ENCODE results near the gene SLC66A1. TPM values are rescaled to one million over a fixed set of nuclear protein-coding genes. Genes with fewer than 3 reads are reported as not detected.

Gene SLC66A1
- total RNA-seq, 1 donor from 2014 or later: 22.6 TPM

DNA sequence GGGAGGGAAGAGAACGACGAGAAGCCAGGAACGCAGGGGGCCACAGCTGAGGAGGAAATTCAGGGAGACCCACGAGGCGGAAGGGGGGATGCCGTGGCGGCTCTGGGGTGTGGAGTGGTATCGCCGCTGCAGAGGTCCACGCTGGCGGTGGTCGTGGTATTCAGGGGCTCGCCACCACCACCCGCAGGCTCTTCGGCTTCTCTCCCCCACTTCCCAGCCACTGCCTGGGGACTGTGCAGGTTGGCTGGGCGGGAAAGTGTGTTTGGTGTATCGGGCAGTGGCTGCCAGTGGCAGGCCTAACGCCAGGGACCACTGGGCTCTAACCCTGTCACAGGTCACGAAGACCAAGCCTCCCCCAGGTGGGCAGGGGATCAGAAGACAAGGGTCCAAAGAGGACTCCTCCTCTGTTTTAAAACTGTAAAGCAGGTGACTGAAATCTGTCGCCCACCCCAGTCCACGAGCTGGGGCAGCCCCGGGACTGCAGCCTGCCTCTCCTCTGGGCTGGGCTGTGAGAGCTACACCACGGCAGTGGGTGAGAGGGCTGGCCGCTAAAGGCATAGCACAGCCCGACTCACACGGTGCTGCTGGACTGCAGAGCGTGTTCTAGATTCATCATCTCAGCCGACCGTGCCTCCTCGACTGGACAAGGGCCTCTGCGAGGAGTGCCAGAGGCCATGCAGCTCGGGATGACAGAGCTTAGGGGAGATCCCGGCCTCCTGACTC, 30.9 kb downstream of the SLC66A1 start:
- Mint-ChIP-seq H3K4me3 (ENCODE audit: unreplicated experiment) (peak overlapping the region; percentile 76), H3K27me3 (ENCODE audit: unreplicated experiment) (peaks cover 4% of the 10 kb centered on the region), H3K4me1 (ENCODE audit: unreplicated experiment) (no peaks in the 10 kb centered on the region), H3K36me3 (ENCODE audit: low read depth, unreplicated experiment) (peaks cover 31% of the 10 kb centered on the region), H3K27ac (ENCODE audit: unreplicated experiment) (no peak overlapping the region), H3K9me3 (ENCODE audit: unreplicated experiment) (no peaks in the 10 kb centered on the region)
- DNase-seq (ENCODE audit: low spot score): no peak
- TF ChIP-seq, protein P1, sequence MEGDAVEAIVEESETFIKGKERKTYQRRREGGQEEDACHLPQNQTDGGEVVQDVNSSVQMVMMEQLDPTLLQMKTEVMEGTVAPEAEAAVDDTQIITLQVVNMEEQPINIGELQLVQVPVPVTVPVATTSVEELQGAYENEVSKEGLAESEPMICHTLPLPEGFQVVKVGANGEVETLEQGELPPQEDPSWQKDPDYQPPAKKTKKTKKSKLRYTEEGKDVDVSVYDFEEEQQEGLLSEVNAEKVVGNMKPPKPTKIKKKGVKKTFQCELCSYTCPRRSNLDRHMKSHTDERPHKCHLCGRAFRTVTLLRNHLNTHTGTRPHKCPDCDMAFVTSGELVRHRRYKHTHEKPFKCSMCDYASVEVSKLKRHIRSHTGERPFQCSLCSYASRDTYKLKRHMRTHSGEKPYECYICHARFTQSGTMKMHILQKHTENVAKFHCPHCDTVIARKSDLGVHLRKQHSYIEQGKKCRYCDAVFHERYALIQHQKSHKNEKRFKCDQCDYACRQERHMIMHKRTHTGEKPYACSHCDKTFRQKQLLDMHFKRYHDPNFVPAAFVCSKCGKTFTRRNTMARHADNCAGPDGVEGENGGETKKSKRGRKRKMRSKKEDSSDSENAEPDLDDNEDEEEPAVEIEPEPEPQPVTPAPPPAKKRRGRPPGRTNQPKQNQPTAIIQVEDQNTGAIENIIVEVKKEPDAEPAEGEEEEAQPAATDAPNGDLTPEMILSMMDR (IDR thresholded peaks at IDR 0.05; ENCODE audit: unreplicated experiment): no peak

GRCh38 chr1:19343617-19344350, 31.7 kb downstream of the SLC66A1 start:
- Mint-ChIP-seq H3K27me3 (ENCODE audit: unreplicated experiment) (peaks cover 4% of the 10 kb centered on the region), H3K36me3 (ENCODE audit: low read depth, unreplicated experiment) (peaks cover 31% of the 10 kb centered on the region), H3K4me3 (ENCODE audit: unreplicated experiment) (no peak overlapping the region), H3K4me1 (ENCODE audit: unreplicated experiment) (no peaks in the 10 kb centered on the region), H3K9me3 (ENCODE audit: unreplicated experiment) (no peaks in the 10 kb centered on the region), H3K27ac (ENCODE audit: unreplicated experiment) (no peak overlapping the region)
- no peak for DNase-seq (ENCODE audit: low spot score)
- TF ChIP-seq, protein P1 (IDR thresholded peaks at IDR 0.05; ENCODE audit: unreplicated experiment): no peak

- H3K36me3 Mint-ChIP-seq (ENCODE audit: low read depth, unreplicated experiment): peaks cover 31% of the 10 kb centered on the region
- peak; percentile 73 for DNase-seq (ENCODE audit: low spot score)
- TF ChIP-seq, protein P1 (IDR thresholded peaks at IDR 0.05; ENCODE audit: unreplicated experiment): peak; percentile 78
- H3K4me1 Mint-ChIP-seq (ENCODE audit: unreplicated experiment): no peaks in the 10 kb centered on the region
- H3K27ac Mint-ChIP-seq (ENCODE audit: unreplicated experiment): no peak overlapping the region
- H3K4me3 Mint-ChIP-seq (ENCODE audit: unreplicated experiment): no peak overlapping the region
- no peaks in the 10 kb centered on the region for H3K9me3 Mint-ChIP-seq (ENCODE audit: unreplicated experiment)
- H3K27me3 Mint-ChIP-seq (ENCODE audit: unreplicated experiment): peaks cover 6% of the 10 kb centered on the region
Observed at GRCh38 chr1:19344372-19344810, 32.3 kb downstream of the SLC66A1 start.

- no peaks in the 10 kb centered on the region for H3K4me1 Mint-ChIP-seq (ENCODE audit: unreplicated experiment)
- H3K4me3 Mint-ChIP-seq (ENCODE audit: unreplicated experiment): no peak overlapping the region
- no peak for DNase-seq (ENCODE audit: low spot score)
- H3K27ac Mint-ChIP-seq (ENCODE audit: unreplicated experiment): no peak overlapping the region
- peaks cover 31% of the 10 kb centered on the region for H3K36me3 Mint-ChIP-seq (ENCODE audit: low read depth, unreplicated experiment)
- H3K27me3 Mint-ChIP-seq (ENCODE audit: unreplicated experiment): peaks cover 6% of the 10 kb centered on the region
- H3K9me3 Mint-ChIP-seq (ENCODE audit: unreplicated experiment): no peaks in the 10 kb centered on the region
- TF ChIP-seq, protein P1 (IDR thresholded peaks at IDR 0.05; ENCODE audit: unreplicated experiment): no peak
Observed at GRCh38 chr1:19344831-19345230, 32.7 kb downstream of the SLC66A1 start.

DNA sequence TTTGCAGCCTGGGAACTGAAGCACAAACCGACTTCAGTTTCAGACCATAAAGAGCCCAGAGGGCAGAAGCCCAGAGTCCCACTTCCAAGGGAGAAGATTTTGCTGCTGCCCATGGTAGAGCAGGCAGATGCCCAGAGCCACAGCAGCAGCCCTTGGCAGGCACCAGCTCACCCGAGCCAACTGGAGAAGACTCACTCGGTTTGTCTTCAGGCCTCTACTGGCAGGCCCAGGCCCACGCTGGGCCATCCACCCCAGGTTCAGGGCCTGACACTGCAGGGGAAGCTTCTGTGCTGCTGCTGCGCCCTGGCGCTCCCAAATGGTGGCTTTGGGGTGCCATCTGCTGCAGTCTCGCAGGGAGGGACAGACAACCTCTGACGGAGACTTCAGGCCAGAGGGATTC, 33.3 kb downstream of the SLC66A1 start:
- peaks cover 6% of the 10 kb centered on the region for H3K27me3 Mint-ChIP-seq (ENCODE audit: unreplicated experiment)
- no peak overlapping the region for H3K27ac Mint-ChIP-seq (ENCODE audit: unreplicated experiment)
- DNase-seq (ENCODE audit: low spot score): no peak
- H3K36me3 Mint-ChIP-seq (ENCODE audit: low read depth, unreplicated experiment): peaks cover 34% of the 10 kb centered on the region
- no peaks in the 10 kb centered on the region for H3K4me1 Mint-ChIP-seq (ENCODE audit: unreplicated experiment)
- H3K9me3 Mint-ChIP-seq (ENCODE audit: unreplicated experiment): no peaks in the 10 kb centered on the region
- H3K4me3 Mint-ChIP-seq (ENCODE audit: unreplicated experiment): no peak overlapping the region
- TF ChIP-seq, protein P1 (IDR thresholded peaks at IDR 0.05; ENCODE audit: unreplicated experiment): no peak
